ENCODE results near the gene COL8A2. TPM values are rescaled to one million over a fixed set of nuclear protein-coding genes. Genes with fewer than 3 reads are reported as not detected.
A peak's percentile ranks its signal among the peaks of the same experiment; 100 is the strongest.
"Not testable (repeated sequence)": the region's sequence is repeated elsewhere in the genome, so short reads cannot be mapped to it uniquely, and the experiment has no call there.

The COL8A2 gene
- total and polyA plus RNA-seq, 2 donors (not counting 3 experiments of a cell fraction or from before 2014, with no cell fraction given): 1.2 to 1.3 TPM

GRCh38 chr1:36159614-36160387 lies 34.8 kb upstream of the COL8A2 start:
- peak overlapping the region; percentile 90 for H3K9ac ChIP-seq (replicated peaks; ENCODE audit: extremely low read depth, insufficient read depth, low read length)

GRCh38 chr1:36158827-36159252 lies 33.8 kb upstream of the COL8A2 start:
- H3K36me3 ChIP-seq (ENCODE audit: control insufficient read depth in 2 of 2, extremely low read depth in 1 of 2, insufficient read depth in 2 of 2, low read length in 2 of 2); H3K9me3 ChIP-seq (replicated peaks; ENCODE audit: control insufficient read depth, insufficient read depth, low read length); H3K27me3 ChIP-seq (ENCODE audit: control insufficient read depth in 2 of 2, insufficient read depth in 2 of 2, low read length in 2 of 2); H2AFZ ChIP-seq (ENCODE audit: low read depth, low read length); H3K27ac ChIP-seq (ENCODE audit: insufficient read depth, low read depth, low read length); BruUV-seq (replicated peaks); H3K9me1 ChIP-seq (replicated peaks; ENCODE audit: control insufficient read depth, extremely low read depth, insufficient read depth, low read length); FAIRE-seq; DNase-seq (ENCODE audit: low read depth, low spot score); H4K20me1 ChIP-seq (replicated peaks; ENCODE audit: control insufficient read depth, extremely low read depth, insufficient read depth, low read length); H3K9ac ChIP-seq (replicated peaks; ENCODE audit: extremely low read depth, insufficient read depth, low read length); intact Hi-C loops (cut with micrococcal nuclease); dilution Hi-C loops (cut with MboI; ENCODE audit: extremely low pct_ligation_motif_present, low sequenced_read_pairs): not testable (repeated sequence)
- CTCF ChIA-PET: interaction anchor here (4.8 kb wide), 1 partner anchor 28 kb away, joined by 57 read pairs; no protein-coding TSS in a partner anchor
- peaks cover 58% of the 10 kb centered on the region for H3K4me1 ChIP-seq (ENCODE audit: control insufficient read depth, extremely low read depth, insufficient read depth, low read length)
- H3K4me2 ChIP-seq (ENCODE audit: insufficient read depth, low read length): peak overlapping the region; percentile 77
- peaks cover 79% of the 10 kb centered on the region for H3K79me2 ChIP-seq (ENCODE audit: control insufficient read depth, insufficient read depth, low read length)
- POLR2A ChIA-PET: interaction anchor here (2.8 kb wide), 1 partner anchor 9 kb away, joined by 19 read pairs; the partner anchor contains the start of gene TRAPPC3
- peak overlapping the region in 1 of 3 experiments; percentile 1 for H3K4me3 ChIP-seq (replicated peaks in 1 of 3; ENCODE audit: insufficient read depth in 1 of 3, low read depth in 1 of 3, low read length in 3 of 3)

More at GRCh38 chr1:36159614-36160387, 34.8 kb upstream of the COL8A2 start:
- H4K20me1 ChIP-seq (replicated peaks; ENCODE audit: control insufficient read depth, extremely low read depth, insufficient read depth, low read length): peaks cover 2% of the 10 kb centered on the region
- H3K4me3 ChIP-seq (replicated peaks in 1 of 3; ENCODE audit: insufficient read depth in 1 of 3, low read depth in 1 of 3, low read length in 3 of 3): no peak overlapping the region
- peak overlapping the region; percentile 87 for H3K4me2 ChIP-seq (ENCODE audit: insufficient read depth, low read length)
- no peaks in the 10 kb centered on the region for H3K36me3 ChIP-seq (ENCODE audit: control insufficient read depth in 2 of 2, extremely low read depth in 1 of 2, insufficient read depth in 2 of 2, low read length in 2 of 2)
- no TSS peak for BruUV-seq (replicated peaks)
- H2AFZ ChIP-seq (ENCODE audit: low read depth, low read length): no peak overlapping the region
- H3K79me2 ChIP-seq (ENCODE audit: control insufficient read depth, insufficient read depth, low read length): peaks cover 88% of the 10 kb centered on the region
- H3K9me1 ChIP-seq (replicated peaks; ENCODE audit: control insufficient read depth, extremely low read depth, insufficient read depth, low read length): no peaks in the 10 kb centered on the region
- H3K9me3 ChIP-seq (replicated peaks; ENCODE audit: control insufficient read depth, insufficient read depth, low read length): no peaks in the 10 kb centered on the region
- dilution Hi-C loops (cut with MboI; ENCODE audit: extremely low pct_ligation_motif_present, low sequenced_read_pairs) (no loop called here), intact Hi-C loops (cut with micrococcal nuclease) (no loop called here)
- H3K4me1 ChIP-seq (ENCODE audit: control insufficient read depth, extremely low read depth, insufficient read depth, low read length): peaks cover 58% of the 10 kb centered on the region
- FAIRE-seq (no peak), DNase-seq (ENCODE audit: low read depth, low spot score) (no peak)
- ChIA-PET POLR2A (interaction anchor here (1.8 to 2.8 kb wide), 3 partner anchors 10 to 28 kb away, joined by 9 to 19 read pairs (median 10); partner anchors contain the start of gene TRAPPC3), CTCF (interaction anchor here (1.1 to 4.8 kb wide), 6 partner anchors 9 to 126 kb away, joined by 3 to 62 read pairs (median 15); partner anchors contain the start of genes THRAP3 and TRAPPC3)
- H3K27ac ChIP-seq (ENCODE audit: insufficient read depth, low read depth, low read length): peak overlapping the region; percentile 97
- TF ChIP-seq EZH2 (IDR thresholded peaks at IDR 0.05; ENCODE audit: borderline replicate concordance, low read depth, low read length, severe bottlenecking): no peak
- TF ChIP-seq POLR2A (IDR thresholded peaks at IDR 0.05; ENCODE audit: low read depth, low read length): no peak
- TF ChIP-seq MAX (IDR thresholded peaks at IDR 0.05; ENCODE audit: insufficient read depth, insufficient read length): no peak
- TF ChIP-seq JUN (IDR thresholded peaks at IDR 0.05; ENCODE audit: borderline replicate concordance, insufficient read depth, insufficient read length, low read depth): no peak
- TF ChIP-seq GATA2 (IDR thresholded peaks at IDR 0.05; ENCODE audit: insufficient read depth, insufficient read length, low read depth, low read length): no peak
- TF ChIP-seq POLR2AphosphoS5 (IDR thresholded peaks at IDR 0.05; ENCODE audit: insufficient read depth, low read depth, low read length): no peak
- TF ChIP-seq MYC (IDR thresholded peaks at IDR 0.05; ENCODE audit: low read depth, low read length): no peak
- no peak for TF ChIP-seq CTCF (IDR thresholded peaks at IDR 0.05; ENCODE audit: extremely low read depth in 1 of 2, insufficient read depth in 1 of 2, low read depth in 1 of 2, low read length in 2 of 2)
- TF ChIP-seq FOS (IDR thresholded peaks at IDR 0.05; ENCODE audit: borderline replicate concordance, insufficient read depth, low read length): no peak
- H3K27me3 ChIP-seq (ENCODE audit: control insufficient read depth in 2 of 2, insufficient read depth in 2 of 2, low read length in 2 of 2): no peaks in the 10 kb centered on the region

Measured in endothelial cell of umbilical vein (primary cell).